PC-9 (cell line): ENCODE results near the gene MFSD8. TPM values are rescaled to one million over a fixed set of nuclear protein-coding genes. Genes with fewer than 3 reads are reported as not detected.
"Not testable (repeated sequence)": the region's sequence is repeated elsewhere in the genome, so short reads cannot be mapped to it uniquely, and the experiment has no call there.

Source experiments
- BruUV-seq: library from RNA; stranded (reverse); fragments of 400-500 nt; replicated peaks from 2 replicates; lab custom pipeline; 2021; lab: Mats Ljungman, UMichigan
- CTCF ChIA-PET: fragments of 300-600 bp; sonication (Branson Sonifier 250); formaldehyde crosslinking; loops from one replicate; lab custom pipeline; 2022; ENCODE audit warnings: antibody characterized with exemption; lab: Charles Lee
- POLR2A ChIA-PET: fragments of 300-600 bp; sonication (Branson Sonifier 250); formaldehyde crosslinking; loops from one replicate; lab custom pipeline; 2022; ENCODE audit warnings: antibody characterized with exemption; ENCODE audit not compliant: unreplicated experiment; lab: Charles Lee
- DNase-seq, 2 experiments: peaks; one replicate each; pipeline versions ENCODE4 v3.0.0 to v3.0.0-alpha.2; 2015 to 2022; ENCODE audit warnings: mixed read lengths in 1 of 2
- H2AFZ ChIP-seq: fragments of 200-600 bp; sonication (generic); 2 replicates; pipeline ENCODE4 v1.8.1; 2017; ENCODE audit warnings: antibody characterized with exemption
- H3F3A ChIP-seq: fragments of 200-600 bp; sonication (generic); 2 replicates; pipeline ENCODE4 v1.8.1; 2017; ENCODE audit warnings: antibody characterized with exemption, mild to moderate bottlenecking, low read depth; ENCODE audit not compliant: insufficient read depth
- H3K27ac ChIP-seq: fragments of 200-600 bp; sonication (generic); 2 replicates; pipeline ENCODE4 v1.6.1; 2016; ENCODE audit warnings: mixed run types
- H3K27me3 ChIP-seq: fragments of 200-600 bp; sonication (generic); 2 replicates; pipeline ENCODE4 v1.6.1; 2016; ENCODE audit warnings: low read depth, mixed run types; ENCODE audit not compliant: insufficient read depth
- H3K36me3 ChIP-seq: fragments of 200-600 bp; sonication (generic); 2 replicates; pipeline ENCODE4 v1.6.1; 2016; ENCODE audit warnings: low read depth, mixed run types
- H3K4me1 ChIP-seq: fragments of 200-600 bp; sonication (generic); replicated peaks from 2 replicates; pipeline ENCODE4 v1.6.1; 2016; ENCODE audit warnings: mixed run types; ENCODE audit not compliant: insufficient read depth
- H3K4me2 ChIP-seq: fragments of 200-600 bp; sonication (generic); 2 replicates; pipeline ENCODE4 v1.6.1; 2017; ENCODE audit warnings: mixed run types
- H3K4me3 ChIP-seq: fragments of 200-600 bp; sonication (generic); 2 replicates; pipeline ENCODE4 v1.6.1; 2016; ENCODE audit warnings: mixed run types
- H3K79me2 ChIP-seq: fragments of 200-600 bp; sonication (generic); 2 replicates; pipeline ENCODE4 v1.6.1; 2017; ENCODE audit warnings: low read depth, mixed run types
- H3K9me2 ChIP-seq: fragments of 200-600 bp; sonication (generic); 2 replicates; pipeline ENCODE4 v1.8.1; 2017; ENCODE audit warnings: mild to moderate bottlenecking; ENCODE audit not compliant: insufficient read depth
- H3K9me3 ChIP-seq: fragments of 200-600 bp; sonication (generic); 2 replicates; pipeline ENCODE4 v1.8.1; 2016; ENCODE audit warnings: low read depth; ENCODE audit not compliant: insufficient read depth
- H4K20me1 ChIP-seq: fragments of 200-600 bp; sonication (generic); 2 replicates; pipeline ENCODE4 v1.8.1; 2017; ENCODE audit not compliant: insufficient read depth
- CTCF ChIP-seq: fragments of 200-600 bp; sonication (generic); conservative IDR thresholded peaks from 2 replicates; pipeline ENCODE4 v1.6.1; 2017; ENCODE audit warnings: mixed run types, antibody characterized with exemption, mild to moderate bottlenecking, moderate library complexity
- EZH2 ChIP-seq: fragments of 200-600 bp; sonication (generic); IDR thresholded peaks from 2 replicates; pipeline ENCODE4 v1.8.0; 2017; ENCODE audit warnings: antibody characterized with exemption, low read depth
- intact Hi-C: fragments of 100-400 bp; cut with micrococcal nuclease; formaldehyde crosslinking; loops from one replicate; pipeline ENCODE4 v1.10.0; 2022; ENCODE audit not compliant: unreplicated experiment
- total RNA-seq: library from RNA; stranded (reverse); gene quantifications from 2 replicates; pipeline ENCODE4 v1.2.3, GENCODE V29; 2021

The MFSD8 gene
- total RNA-seq, 1 experiment from 2014 or later: 21.4 TPM

- no peaks in the 10 kb centered on the region for H3K9me2 ChIP-seq
- no peaks in the 10 kb centered on the region for H3K36me3 ChIP-seq
- POLR2A ChIA-PET: interaction anchor here (0.7 kb wide), 1 partner anchor 131 kb away, joined by 3 read pairs; no protein-coding TSS in a partner anchor
- BruUV-seq: no TSS peak
- H3K27ac ChIP-seq: no peak overlapping the region
- intact Hi-C loops: no loop called here
- no peaks in the 10 kb centered on the region for H3F3A ChIP-seq
- H3K27me3 ChIP-seq: no peaks in the 10 kb centered on the region
- no peaks in the 10 kb centered on the region for H4K20me1 ChIP-seq
- no peaks in the 10 kb centered on the region for H3K9me3 ChIP-seq
- H2AFZ ChIP-seq: no peak overlapping the region
- no peaks in the 10 kb centered on the region for H3K79me2 ChIP-seq
- H3K4me1 ChIP-seq: no peaks in the 10 kb centered on the region
- H3K4me2 ChIP-seq: no peak overlapping the region
- no peak overlapping the region for H3K4me3 ChIP-seq
- TF ChIP-seq CTCF: no peak
- no peak for TF ChIP-seq EZH2
- CTCF ChIA-PET: no interaction called here
- no peak for DNase-seq
Measured at GRCh38 chr4:127930175-127930574, 34.8 kb downstream of the MFSD8 start.

- CTCF ChIA-PET, H3K36me3 ChIP-seq, H3K4me3 ChIP-seq: not testable (repeated sequence)
Measured at GRCh38 chr4:127925720-127926119, 39.3 kb downstream of the MFSD8 start.

GRCh38 chr4:127922226-127922625 lies 42.7 kb downstream of the MFSD8 start:
- Histone ChIP-seq H3K9me2 (no peaks in the 10 kb centered on the region), H4K20me1 (no peaks in the 10 kb centered on the region), H3K4me2 (no peak overlapping the region), H3F3A (no peaks in the 10 kb centered on the region), H3K27ac (no peak overlapping the region), H3K79me2 (no peaks in the 10 kb centered on the region), H3K9me3 (no peaks in the 10 kb centered on the region), H3K36me3 (no peaks in the 10 kb centered on the region), H3K27me3 (no peaks in the 10 kb centered on the region), H2AFZ (no peak overlapping the region), H3K4me1 (no peaks in the 10 kb centered on the region), H3K4me3 (no peak overlapping the region)
- POLR2A ChIA-PET: interaction anchor here (0.6 kb wide), 1 partner anchor 52 kb away, joined by 10 read pairs; no protein-coding TSS in a partner anchor
- BruUV-seq: no TSS peak
- intact Hi-C loops: no loop called here
- TF ChIP-seq CTCF (no peak), EZH2 (no peak)
- CTCF ChIA-PET: no interaction called here
- DNase-seq: no peak

More at GRCh38 chr4:127925720-127926119, 39.3 kb downstream of the MFSD8 start:
- H2AFZ ChIP-seq, H3K9me2 ChIP-seq, H4K20me1 ChIP-seq, intact Hi-C loops, H3K27ac ChIP-seq, H3K79me2 ChIP-seq, H3K27me3 ChIP-seq, BruUV-seq, H3K4me1 ChIP-seq, H3F3A ChIP-seq, H3K4me2 ChIP-seq, H3K9me3 ChIP-seq, POLR2A ChIA-PET, DNase-seq: not testable (repeated sequence)

GRCh38 chr4:127920521-127920920 lies 44.5 kb downstream of the MFSD8 start:
- Histone ChIP-seq H3K9me3 (no peaks in the 10 kb centered on the region), H3K79me2 (no peaks in the 10 kb centered on the region), H4K20me1 (no peaks in the 10 kb centered on the region), H3K4me2 (no peak overlapping the region), H3K36me3 (no peaks in the 10 kb centered on the region), H3F3A (no peaks in the 10 kb centered on the region), H3K27me3 (no peaks in the 10 kb centered on the region), H2AFZ (no peak overlapping the region), H3K4me1 (no peaks in the 10 kb centered on the region), H3K27ac (no peak overlapping the region), H3K4me3 (no peak overlapping the region), H3K9me2 (no peaks in the 10 kb centered on the region)
- no TSS peak for BruUV-seq
- no peak for DNase-seq
- intact Hi-C loops: no loop called here
- ChIA-PET CTCF (no interaction called here), POLR2A (no interaction called here)
- TF ChIP-seq EZH2: no peak
- TF ChIP-seq CTCF: no peak
